BJ (cell line): ENCODE data around the gene RAD21L1. TPM values are rescaled to one million over a fixed set of nuclear protein-coding genes. Genes with fewer than 3 reads are reported as not detected.

ENCODE experiments used
- CTCF ChIA-PET: fragments of 350-600 bp; formaldehyde crosslinking; extraction: SDS; loops from one replicate; lab custom pipeline; 2021; ENCODE audit warnings: antibody characterized with exemption, inconsistent platforms; lab: Yijun Ruan, JAX
- POLR2A ChIA-PET: fragments of 300-600 bp; sonication (Branson Sonifier 250); formaldehyde crosslinking; extraction: SDS; loops from one replicate; lab custom pipeline; 2021; ENCODE audit warnings: antibody characterized with exemption; lab: Charles Lee
- DNase-seq: peaks from one replicate; pipeline ENCODE4 v3.0.0-alpha.2; 2011; ENCODE audit warnings: low read depth
- H3K27me3 ChIP-seq: 2 replicates; pipeline ENCODE4 v1.6.0; 2011; ENCODE audit warnings: low read length; ENCODE audit not compliant: control insufficient read depth, insufficient read depth
- H3K36me3 ChIP-seq: 2 replicates; pipeline ENCODE4 v1.5.1; 2011; ENCODE audit warnings: low read length; ENCODE audit not compliant: control insufficient read depth, insufficient read depth
- H3K4me3 ChIP-seq: 2 replicates; pipeline ENCODE4 v1.5.1; 2011; ENCODE audit warnings: low read depth, mild to moderate bottlenecking, control low read depth, low read length
- CTCF ChIP-seq: IDR thresholded peaks from 2 replicates; pipeline ENCODE4 v1.5.1; 2011; ENCODE audit warnings: low read depth, mild to moderate bottlenecking, control low read depth, inconsistent platforms, low read length, moderate library complexity; ENCODE audit not compliant: insufficient read depth
- polyA plus RNA-seq: library from polyadenylated mRNA; depleted of rRNA; stranded (reverse); fragments of >200 nt; gene quantifications from 2 replicates; pipeline ENCODE4 v1.2.3, GENCODE V29; 2011

Gene RAD21L1
- polyA plus RNA-seq, 1 experiment: 0.06 TPM

DNA sequence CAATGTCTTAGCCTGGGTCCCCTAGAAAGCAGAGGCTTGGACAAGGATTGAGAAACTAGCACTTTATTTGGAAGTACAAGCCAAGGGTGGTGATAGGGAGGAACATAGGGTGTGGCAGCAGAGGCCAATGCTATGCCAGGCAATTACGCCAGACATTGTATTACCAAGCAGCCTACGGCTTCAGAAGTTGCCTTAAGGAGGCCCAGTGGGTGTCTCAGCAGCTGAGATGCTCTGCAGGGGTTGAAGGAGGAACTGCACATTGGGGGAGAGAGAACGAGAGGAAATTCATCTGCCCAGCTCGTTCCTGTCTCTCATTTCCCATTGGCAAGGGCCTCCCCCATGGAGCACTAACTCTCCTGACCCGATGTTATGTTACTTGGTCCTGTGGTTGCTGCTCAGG is 21.7 kb upstream of the RAD21L1 start:
- CTCF ChIA-PET: interaction anchor here (0.7 to 1.0 kb wide), 2 partner anchors 9 to 17 kb away, joined by 3 to 4 read pairs; no protein-coding TSS in a partner anchor
- Histone ChIP-seq H3K4me3 (no peak overlapping the region), H3K27me3 (peaks cover 19% of the 10 kb centered on the region), H3K36me3 (no peaks in the 10 kb centered on the region)
- DNase-seq: no peak
- TF ChIP-seq CTCF: no peak
- POLR2A ChIA-PET: no interaction called here

- CTCF ChIA-PET: interaction anchor here (1.0 kb wide), 1 partner anchor 18 kb away, joined by 4 read pairs; no protein-coding TSS in a partner anchor
- POLR2A ChIA-PET: no interaction called here
Measured at GRCh38 chr20:1204576-1204975, 21.3 kb upstream of the RAD21L1 start.

GRCh38 chr20:1205802-1206201 is 20.0 kb upstream of the RAD21L1 start:
- H3K27me3 ChIP-seq: peaks cover 18% of the 10 kb centered on the region
- TF ChIP-seq CTCF: no peak
- ChIA-PET CTCF (interaction anchor here (0.7 to 1.3 kb wide), 2 partner anchors 22 to 249 kb away, joined by 3 read pairs; no protein-coding TSS in a partner anchor), POLR2A (no interaction called here)
- H3K4me3 ChIP-seq: no peak overlapping the region
- DNase-seq: no peak
- H3K36me3 ChIP-seq: no peaks in the 10 kb centered on the region

More at GRCh38 chr20:1204576-1204975, 21.3 kb upstream of the RAD21L1 start:
- H3K4me3 ChIP-seq: no peak overlapping the region
- no peaks in the 10 kb centered on the region for H3K36me3 ChIP-seq
- no peak for TF ChIP-seq CTCF
- H3K27me3 ChIP-seq: peaks cover 21% of the 10 kb centered on the region
- no peak for DNase-seq

DNA sequence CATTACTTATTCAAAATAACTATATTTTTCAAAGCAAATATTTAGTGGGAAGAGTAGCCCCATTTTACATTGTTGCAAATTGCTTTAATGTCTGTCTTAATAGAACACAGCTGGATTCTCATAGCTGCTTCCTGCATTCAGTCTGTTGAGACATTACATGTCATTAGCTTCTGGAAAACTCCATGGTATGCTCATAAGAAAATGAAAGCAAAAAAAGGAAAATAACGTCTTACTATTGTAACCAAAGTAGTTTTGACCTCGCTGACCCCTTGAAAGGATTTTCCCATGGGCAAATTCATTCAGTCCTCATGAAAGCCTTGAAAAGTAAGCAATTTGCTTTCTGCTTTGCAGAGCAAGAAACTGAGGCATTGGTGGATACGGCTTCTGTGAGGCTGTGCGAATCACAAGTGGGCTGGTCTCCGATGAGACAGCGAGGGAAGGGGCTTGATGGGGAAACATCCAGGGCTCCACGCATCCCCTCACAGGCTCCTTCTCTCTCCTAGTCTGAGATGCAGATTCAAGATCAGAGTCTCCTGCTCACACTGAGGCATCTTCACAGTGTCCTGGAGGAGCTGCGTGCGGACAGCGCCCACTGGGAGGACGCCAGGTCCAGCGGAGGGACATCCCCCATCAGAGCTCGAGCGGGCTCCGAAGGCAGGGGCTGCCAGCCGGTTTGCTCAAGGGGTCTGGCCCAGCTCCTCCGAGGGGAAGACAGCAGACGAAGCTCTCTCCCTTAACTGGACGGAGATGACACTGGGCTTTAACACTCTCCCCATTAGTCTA is 19.3 kb upstream of the RAD21L1 start:
- ChIA-PET POLR2A (interaction anchor here (0.5 kb wide), 1 partner anchor 676 kb away, joined by 8 read pairs; no protein-coding TSS in a partner anchor), CTCF (interaction anchor here (1.2 to 1.3 kb wide), 3 partner anchors 20 to 297 kb away, joined by 3 to 4 read pairs (median 3); no protein-coding TSS in a partner anchor)
- H3K27me3 ChIP-seq: peaks cover 18% of the 10 kb centered on the region
- TF ChIP-seq CTCF: no peak
- H3K36me3 ChIP-seq: no peaks in the 10 kb centered on the region
- no peak overlapping the region for H3K4me3 ChIP-seq
- DNase-seq: no peak

DNA sequence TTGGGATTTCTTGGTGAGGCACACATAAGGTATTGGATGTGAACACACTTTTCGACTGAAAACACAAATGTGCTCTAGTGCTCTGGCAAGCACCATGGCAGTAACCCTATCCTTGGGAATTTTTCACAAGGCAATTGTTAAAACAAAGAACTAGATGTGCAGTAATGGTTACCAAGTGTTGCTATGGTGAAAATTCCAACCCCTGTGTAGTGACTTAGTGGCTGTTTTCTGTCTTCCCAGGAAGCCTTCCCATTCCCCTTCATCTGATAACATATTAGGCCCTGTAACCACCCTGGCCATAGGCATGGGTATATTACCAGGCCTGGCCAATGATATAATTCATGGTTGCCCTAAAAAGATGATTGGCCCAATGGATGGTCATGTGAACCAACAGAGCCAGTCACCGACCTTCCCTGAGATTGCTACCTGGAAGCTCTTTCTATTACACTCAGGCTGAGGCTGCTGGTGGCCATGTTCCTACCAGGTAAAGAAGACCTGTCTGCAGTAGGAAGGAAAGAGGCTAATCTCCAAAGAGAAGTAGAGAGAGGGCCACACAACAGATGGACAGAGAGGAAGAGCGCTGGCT is 18.5 kb upstream of the RAD21L1 start:
- CTCF ChIA-PET: interaction anchor here (1.1 to 1.3 kb wide), 3 partner anchors 21 to 296 kb away, joined by 3 to 4 read pairs (median 3); no protein-coding TSS in a partner anchor
- H3K4me3 ChIP-seq: no peak overlapping the region
- no peaks in the 10 kb centered on the region for H3K36me3 ChIP-seq
- TF ChIP-seq CTCF: no peak
- POLR2A ChIA-PET: no interaction called here
- H3K27me3 ChIP-seq: peaks cover 18% of the 10 kb centered on the region
- no peak for DNase-seq
